Subcutaneous adipose tissue (tissue), 4 donors: ENCODE data around the gene AP4S1. TPM values are rescaled to one million over a fixed set of nuclear protein-coding genes. Genes with fewer than 3 reads are reported as not detected.

Experiments used
- total RNA-seq, 4 donors: library from RNA; depleted of rRNA; stranded (reverse); fragments of >200 nt; gene quantifications; one replicate each; pipeline ENCODE4 v1.1.0, GENCODE V29; 2016
- TF ChIP-seq, protein P1 (sequence below): fragments of 450-650 bp; IDR thresholded peaks from one replicate; pipeline ENCODE4 v1.5.1; 2016; ENCODE audit warnings: low read depth, mild to moderate bottlenecking, control low read depth, antibody characterized with exemption, moderate library complexity

Gene AP4S1
- total RNA-seq, 4 donors from 2014 or later, result 3.9 to 10.0 (median 7.0) TPM

DNA sequence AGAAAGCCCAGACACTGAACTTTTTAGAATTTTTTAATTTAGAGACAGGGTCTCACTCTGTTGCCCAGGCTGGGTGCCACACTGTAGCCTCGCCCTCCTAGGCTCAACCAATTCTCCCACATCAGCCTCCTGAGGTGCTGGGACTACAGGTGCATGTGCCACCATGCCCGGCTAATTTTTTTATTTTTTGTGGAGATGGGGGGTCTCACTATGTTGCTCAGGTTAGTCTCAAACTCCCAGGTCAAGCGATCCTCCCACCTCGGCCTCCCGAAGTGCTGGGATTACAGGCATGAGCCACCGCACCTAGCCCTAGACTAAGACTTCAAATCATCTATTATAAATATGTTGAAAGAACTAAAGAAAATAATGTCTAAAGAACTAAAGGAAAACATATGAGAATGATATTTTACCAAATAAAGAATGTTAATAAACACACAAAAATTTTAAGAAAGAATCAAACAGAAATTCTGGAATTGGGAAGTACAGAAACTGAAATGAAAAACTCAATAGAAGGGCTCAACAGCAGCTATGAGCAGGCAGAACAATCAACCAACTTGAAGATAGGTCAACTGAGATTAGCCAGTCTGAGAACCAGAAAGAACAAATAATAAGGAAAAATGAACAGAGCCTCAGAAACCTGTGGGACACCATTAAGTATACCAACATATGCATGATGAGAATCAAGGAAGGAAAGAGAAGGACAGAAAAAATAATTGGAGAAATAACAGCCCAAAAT lies 26.2 kb upstream of the AP4S1 start:
- TF ChIP-seq, protein P1, sequence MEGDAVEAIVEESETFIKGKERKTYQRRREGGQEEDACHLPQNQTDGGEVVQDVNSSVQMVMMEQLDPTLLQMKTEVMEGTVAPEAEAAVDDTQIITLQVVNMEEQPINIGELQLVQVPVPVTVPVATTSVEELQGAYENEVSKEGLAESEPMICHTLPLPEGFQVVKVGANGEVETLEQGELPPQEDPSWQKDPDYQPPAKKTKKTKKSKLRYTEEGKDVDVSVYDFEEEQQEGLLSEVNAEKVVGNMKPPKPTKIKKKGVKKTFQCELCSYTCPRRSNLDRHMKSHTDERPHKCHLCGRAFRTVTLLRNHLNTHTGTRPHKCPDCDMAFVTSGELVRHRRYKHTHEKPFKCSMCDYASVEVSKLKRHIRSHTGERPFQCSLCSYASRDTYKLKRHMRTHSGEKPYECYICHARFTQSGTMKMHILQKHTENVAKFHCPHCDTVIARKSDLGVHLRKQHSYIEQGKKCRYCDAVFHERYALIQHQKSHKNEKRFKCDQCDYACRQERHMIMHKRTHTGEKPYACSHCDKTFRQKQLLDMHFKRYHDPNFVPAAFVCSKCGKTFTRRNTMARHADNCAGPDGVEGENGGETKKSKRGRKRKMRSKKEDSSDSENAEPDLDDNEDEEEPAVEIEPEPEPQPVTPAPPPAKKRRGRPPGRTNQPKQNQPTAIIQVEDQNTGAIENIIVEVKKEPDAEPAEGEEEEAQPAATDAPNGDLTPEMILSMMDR, result no peak

GRCh38 chr14:31000629-31001338 lies 24.7 kb upstream of the AP4S1 start:
- TF ChIP-seq, protein P1, result no peak

DNA sequence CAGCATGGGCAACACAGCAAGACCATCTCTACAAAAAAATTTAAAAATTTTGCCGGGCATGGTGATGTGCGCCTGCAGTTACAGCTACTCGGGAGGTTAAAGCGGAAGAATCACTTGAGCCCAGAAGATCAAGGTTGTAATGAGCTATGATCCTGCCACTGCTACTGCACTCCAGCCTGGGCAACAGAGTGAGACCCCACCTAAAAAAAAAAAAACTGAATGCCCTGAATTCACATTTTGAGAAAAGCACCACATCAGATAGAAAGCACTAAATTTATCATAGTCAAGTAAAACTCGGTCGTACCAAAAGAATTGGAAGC lies 24.1 kb upstream of the AP4S1 start:
- TF ChIP-seq, protein P1, result no peak

DNA sequence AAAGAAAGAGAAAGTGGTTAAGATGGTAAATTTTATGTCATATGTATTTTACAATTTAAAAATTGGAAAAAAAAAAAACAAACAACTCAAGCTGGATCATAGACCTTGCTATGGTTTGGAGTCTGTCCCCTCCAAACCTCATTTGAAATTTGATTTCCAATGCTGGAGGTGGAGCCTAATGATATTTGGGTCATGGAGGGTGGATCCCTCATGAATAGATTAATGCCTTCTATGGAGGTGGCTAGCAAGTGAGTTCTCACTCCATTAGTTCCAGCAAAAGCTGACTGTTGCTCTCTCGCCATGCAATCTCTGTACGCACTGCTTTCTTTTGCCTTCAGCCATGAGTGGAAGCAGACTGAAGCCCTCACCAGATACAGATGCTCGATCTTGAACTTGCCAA lies 22.2 kb upstream of the AP4S1 start:
- TF ChIP-seq, protein P1, result no peak

DNA sequence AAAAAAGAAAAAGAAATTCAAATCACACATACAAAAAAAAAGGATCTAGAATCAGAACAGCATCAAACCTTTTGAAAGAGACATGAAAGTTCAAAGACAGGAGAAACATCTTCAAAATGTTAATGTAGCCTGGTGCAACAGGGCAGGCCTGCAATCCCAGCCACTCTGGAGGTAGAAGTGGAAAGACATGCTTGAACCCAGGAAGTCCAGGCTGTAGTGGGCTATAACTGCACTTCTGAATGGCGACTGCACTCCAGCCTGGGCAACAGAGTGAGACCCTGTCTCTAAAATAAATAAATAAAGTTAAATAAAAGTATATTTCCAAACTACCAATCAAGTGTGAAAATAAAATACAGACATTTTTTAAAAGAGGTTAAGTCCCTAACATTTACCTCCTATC lies 18.7 kb upstream of the AP4S1 start:
- TF ChIP-seq, protein P1, result no peak

DNA sequence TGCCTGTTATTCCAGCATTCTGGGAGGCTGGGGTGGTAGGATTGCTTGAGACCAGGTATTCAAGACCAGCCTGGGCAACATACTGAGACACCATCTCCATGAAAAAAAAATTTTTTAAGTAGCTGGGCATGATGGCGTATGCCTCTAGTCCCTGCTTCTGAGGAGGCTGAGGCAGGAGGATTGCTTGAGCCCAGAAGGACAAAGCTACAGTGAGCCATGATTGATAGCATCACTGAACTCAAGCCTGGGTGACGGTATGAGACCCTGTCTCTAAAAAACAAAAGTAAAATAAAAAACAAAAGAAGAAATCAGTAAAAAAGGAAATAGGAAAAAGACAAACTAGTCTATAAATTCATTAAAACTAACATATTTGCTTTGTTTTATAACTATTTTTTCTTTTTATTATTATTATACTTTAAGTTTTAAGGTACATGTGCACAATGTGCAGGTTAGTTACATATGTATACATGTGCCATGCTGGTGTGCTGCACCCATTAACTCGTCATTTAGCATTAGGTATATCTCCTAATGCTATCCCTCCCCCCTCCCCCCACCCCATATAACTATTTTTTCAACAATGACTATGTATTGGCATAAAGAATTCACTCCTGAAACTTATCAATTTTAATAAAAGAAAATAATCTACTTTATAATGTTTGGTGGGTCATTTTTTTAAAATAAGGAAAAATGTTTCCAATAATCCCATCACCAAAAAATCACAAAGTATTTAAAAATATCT lies 15.4 kb upstream of the AP4S1 start:
- TF ChIP-seq, protein P1, result no peak

DNA sequence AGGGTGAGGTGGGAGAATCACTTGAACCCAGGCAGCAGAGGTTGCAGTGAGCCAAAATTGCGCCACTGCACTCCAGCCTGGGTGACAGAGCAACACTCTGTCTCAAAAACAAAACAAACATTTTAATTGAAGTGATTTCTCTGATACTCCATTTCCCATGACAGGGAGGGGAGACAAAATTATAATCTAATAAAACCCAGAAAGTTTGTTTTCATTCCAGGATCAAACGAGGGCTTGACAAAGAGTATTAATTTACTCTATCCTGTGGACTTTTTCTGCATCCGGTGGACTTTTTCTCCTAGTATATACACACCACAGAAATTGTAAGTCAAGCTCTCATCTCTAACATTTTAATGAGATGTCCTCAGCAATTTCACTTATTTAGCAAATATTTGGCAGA lies 14.5 kb upstream of the AP4S1 start:
- TF ChIP-seq, protein P1, result no peak
